GM21717 (cell line): ENCODE data around the gene SLC39A11.
"Not testable (repeated sequence)": the region's sequence is repeated elsewhere in the genome, so short reads cannot be mapped to it uniquely, and the experiment has no call there.

Experiments used
- ATAC-seq: cut with Tn5 transposase; IDR thresholded peaks from one replicate; pipeline ENCODE4 v1.9.1; 2021; ENCODE audit warnings: mild to moderate bottlenecking, moderate library complexity; ENCODE audit not compliant: unreplicated experiment

The SLC39A11 gene

DNA sequence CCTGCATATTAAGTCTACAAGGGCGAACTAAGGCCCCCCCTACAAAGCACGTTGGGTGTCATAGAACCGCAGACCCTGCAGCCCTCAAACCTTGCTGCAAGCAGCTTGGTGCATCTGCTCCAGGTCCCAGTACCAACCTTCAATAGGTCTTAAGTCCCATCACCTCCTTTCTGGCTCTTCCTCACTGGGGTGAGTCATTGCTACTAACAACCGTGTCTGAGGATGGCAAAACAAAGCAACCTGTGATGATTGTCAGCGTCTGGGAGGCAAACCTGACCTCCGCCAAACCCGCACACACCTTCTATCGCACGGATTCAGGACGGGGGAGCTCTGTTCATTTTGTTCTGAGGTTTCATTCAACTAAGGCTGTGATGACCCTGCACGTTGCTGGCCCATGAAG, 138.9 kb downstream of the SLC39A11 start:
- ATAC-seq = no peak

DNA sequence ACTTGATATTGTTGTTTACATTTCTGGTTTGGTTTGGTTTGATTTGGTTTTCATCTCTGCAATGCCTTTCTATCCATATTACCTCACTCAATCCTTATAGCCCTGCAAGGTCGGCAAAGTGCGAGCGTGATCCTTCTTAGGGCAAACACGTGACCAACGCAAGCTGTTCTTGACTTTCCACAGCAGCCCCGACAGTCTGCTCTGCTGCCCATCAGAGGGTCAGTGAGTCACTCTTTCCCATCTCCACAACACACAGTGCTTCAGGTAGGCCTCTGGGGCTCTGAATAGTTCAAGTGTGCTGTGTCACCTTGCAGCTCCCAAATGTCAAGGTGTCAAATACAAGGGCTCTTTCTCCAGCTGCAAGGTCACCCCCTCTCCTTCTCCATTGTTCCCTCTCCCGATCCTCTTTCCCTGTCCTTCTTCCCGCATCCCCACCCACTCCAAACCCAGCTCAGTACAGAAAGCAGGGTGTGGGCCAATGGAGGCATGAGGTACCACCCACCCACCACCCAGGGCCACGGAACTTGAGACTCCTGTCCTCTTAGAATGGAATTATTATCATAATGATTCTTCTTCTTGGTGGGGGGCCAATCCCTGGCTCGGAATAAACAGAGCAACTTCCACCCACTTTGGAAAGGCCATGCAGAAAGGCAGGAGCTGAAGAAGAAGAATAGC, 139.7 kb downstream of the SLC39A11 start:
- no peak for ATAC-seq

DNA sequence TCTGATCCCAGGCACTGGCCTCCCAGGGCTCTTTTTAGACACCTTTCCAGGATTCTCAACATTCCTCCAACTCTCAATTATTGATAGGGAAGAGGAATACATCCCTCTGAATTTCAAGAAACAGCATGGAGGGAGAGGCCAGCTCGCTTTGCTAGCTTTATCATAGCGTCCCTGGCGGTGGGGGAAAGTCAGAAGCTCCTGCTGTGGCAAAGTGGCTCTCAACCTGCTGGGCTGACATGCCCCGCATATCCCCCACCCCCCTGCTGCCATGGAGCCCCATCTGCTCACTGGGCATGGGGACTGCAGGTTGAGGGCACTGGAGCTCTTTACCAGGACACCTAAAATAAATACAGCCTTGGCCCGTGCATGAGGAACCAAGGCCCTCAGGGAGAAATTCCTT, 140.3 kb downstream of the SLC39A11 start:
- ATAC-seq = no peak

GRCh38 chr17:72950242-72950931, 142.1 kb downstream of the SLC39A11 start:
- ATAC-seq = no peak

- no peak for ATAC-seq
Observed at GRCh38 chr17:72948115-72948514, 144.4 kb downstream of the SLC39A11 start.

- ATAC-seq = no peak
Observed at GRCh38 chr17:72947475-72947874, 145.0 kb downstream of the SLC39A11 start.

DNA sequence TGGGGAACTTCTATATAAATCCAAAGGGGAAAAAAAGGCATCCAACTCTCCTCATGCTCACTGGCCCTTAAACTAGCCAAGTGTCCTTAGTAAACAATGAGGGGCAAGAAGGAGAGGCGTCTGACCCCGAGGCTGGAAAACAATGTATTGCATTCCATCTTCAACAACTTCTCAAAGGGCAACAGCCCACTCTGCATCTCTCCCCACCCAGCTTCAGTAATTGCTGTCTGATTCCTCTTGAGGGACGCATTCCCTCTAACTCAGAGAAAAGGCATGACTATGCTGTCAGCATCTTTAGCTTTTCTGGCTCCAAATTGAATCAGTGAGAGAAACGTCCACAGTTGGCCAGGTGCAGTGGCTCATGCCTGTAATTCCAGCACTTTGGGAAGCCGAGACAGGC, 145.8 kb downstream of the SLC39A11 start:
- no peak for ATAC-seq

- no peak for ATAC-seq
Observed at GRCh38 chr17:72946156-72946555, 146.3 kb downstream of the SLC39A11 start.

GRCh38 chr17:72945473-72945872, 147.0 kb downstream of the SLC39A11 start:
- ATAC-seq = no peak

DNA sequence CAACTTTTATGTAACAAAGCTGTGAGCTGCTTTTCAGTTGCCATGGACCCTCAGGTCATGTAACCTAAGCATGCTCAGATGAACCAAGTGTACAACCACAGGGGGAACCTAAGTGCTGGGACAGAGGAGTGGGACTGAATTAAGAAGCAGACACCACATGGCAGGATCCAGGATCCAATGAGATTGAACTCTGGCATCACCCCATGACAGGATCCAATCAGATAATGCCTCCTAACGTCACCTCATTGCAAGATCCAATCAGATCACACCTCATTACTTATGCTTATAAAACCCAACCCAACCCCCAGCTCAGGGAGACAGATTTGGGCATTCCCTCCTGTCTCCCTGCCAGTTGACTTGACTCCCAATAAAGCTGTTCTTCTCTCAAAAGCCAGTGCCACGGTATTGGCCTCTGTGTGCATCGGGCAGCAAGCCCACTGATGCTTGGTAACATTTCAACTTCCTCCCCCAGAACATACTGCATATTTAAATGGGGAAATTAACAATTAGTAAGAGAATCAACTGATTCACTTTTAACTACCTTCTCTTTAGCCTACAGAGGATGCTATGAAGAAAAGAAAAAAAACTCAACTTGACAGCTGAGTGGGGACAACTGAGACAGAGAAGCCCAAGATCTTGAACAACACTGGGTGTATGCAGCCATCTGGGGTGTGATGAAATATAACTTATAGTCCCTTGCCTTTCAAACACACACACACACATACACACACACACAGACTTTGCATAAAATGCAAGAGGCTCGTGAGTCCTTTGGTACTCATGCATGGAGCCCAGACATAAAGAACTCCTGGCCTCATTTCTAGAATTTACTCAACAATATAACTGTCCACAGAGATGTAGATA, 148.4 kb downstream of the SLC39A11 start:
- no peak for ATAC-seq

DNA sequence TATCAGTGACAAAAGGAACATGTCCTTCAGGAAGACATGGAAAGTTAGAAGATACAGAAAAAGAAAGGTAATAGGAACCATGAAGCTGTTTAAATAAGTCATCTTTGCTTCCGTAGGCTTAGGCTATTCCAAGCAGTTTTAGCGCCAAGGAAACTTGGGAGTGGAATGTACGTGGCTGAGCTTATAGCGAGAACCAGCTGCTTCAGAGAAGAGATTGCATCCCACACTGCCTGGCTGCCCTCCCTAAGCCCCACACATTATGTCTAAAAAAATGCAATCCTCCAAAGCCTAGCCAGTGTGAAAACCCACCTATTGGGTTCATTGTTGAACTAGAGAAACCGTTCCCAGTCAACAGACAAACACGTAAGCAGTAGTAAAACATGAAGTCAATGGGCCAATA, 149.9 kb downstream of the SLC39A11 start:
- ATAC-seq = no peak

DNA sequence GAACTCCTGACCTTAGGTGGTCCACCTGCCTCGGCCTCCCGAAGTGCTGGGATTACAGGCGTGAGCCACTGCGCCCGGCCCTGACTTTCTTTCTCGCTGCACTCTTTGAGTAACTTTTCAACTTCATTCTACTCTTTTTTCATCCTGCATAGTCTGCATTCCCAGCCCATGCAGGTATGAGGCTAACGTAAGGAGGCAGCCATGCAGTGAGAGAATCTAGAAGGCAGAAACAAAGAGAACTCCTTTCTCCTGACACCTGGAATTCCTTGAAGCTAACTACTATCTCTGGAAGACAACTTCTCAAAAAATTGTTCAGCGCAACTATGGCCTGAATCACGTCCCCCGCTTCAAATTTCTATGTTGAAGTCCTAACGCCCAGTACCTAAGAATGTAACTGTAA, 152.0 kb downstream of the SLC39A11 start:
- ATAC-seq = no peak

GRCh38 chr17:72938482-72938881, 154.0 kb downstream of the SLC39A11 start:
- no peak for ATAC-seq

GRCh38 chr17:72937707-72938106, 154.8 kb downstream of the SLC39A11 start:
- ATAC-seq = no peak

- ATAC-seq = not testable (repeated sequence)
Observed at GRCh38 chr17:72937254-72937653, 155.2 kb downstream of the SLC39A11 start.

- ATAC-seq = no peak
Observed at GRCh38 chr17:72935984-72936383, 156.5 kb downstream of the SLC39A11 start.

- ATAC-seq = no peak
Observed at GRCh38 chr17:72934927-72935326, 157.6 kb downstream of the SLC39A11 start.

- peak; percentile 24 for ATAC-seq
Observed at GRCh38 chr17:72931635-72932034, 160.9 kb downstream of the SLC39A11 start.

- peak; percentile 79 for ATAC-seq
Observed at GRCh38 chr17:72931163-72931562, 161.3 kb downstream of the SLC39A11 start.

DNA sequence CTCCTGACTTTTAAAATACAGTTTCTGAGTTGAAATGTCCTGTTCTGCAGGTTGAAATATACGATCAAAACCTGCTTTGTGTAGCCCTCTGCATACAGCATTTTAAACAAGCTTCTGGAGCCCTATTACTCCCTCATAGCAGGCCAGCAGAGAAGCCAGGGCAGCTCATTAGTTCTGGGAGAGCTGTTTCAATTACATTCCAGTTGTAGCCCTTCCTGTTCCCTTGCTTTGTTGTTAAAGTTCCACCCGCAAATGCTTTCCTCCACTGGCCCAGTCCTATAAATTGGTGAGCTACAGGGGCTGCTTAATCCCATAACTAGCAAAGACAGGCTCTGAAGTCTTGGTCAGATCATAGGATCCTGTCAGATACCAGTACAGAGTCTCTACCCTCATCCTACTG, 162.5 kb downstream of the SLC39A11 start:
- ATAC-seq = no peak

DNA sequence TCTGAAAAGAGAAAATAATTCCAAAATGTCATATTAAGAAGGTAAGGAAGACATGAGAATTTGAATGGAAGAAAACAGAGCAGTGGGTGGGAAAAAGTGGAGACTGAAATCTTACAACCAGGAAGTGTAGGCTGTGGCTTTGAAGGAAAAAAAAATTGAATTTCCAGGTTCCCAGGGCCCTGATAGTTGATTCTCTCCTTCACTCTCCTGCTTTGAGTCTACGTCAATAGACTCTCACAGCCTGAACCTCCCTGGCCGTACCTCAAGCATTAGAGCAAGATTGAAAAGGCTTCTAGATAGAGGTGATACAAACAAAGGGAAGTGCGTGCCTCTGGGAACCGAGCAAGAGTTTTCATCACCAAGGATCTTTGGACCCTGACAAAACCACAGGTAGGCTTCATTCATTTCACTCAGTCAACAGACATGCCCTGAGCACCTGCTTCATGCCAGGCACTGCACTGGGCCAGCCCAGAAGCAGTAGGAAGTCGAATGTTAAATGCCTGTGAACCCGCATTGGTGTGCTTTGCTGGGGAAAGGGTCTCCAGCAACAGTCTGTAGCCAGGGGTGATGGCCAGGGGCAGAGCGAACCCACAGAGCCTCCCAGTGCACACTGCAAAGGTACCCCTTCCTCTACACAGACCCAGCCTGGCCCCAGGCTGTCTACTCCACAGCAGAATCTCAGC, 163.9 kb downstream of the SLC39A11 start:
- ATAC-seq = no peak
